Measurements from ENCODE around the gene HSD17B2.
"Not testable (repeated sequence)": the region's sequence is repeated elsewhere in the genome, so short reads cannot be mapped to it uniquely, and the experiment has no call there.

HSD17B2 gene

DNA sequence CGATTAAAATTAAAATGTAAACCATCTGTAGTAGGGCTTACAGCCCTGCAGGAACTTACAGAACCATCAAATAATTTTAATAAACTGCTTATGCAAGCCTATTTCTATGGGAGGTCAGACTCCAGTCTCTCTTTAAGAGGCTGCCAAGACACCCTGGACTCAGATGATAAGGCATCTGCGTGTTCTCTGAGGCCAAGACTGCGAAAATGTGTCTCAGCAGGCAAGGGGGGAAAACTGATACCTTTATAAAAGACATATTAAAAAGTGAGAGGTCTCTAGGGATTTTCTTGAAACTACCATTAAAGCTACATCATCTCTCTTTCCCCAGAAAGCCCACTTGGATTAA, 102.7 kb downstream of the HSD17B2 start:
- DNase-seq = no peak

- DNase-seq = no peak
Observed at GRCh38 chr16:82138478-82139285, 103.6 kb downstream of the HSD17B2 start.

DNA sequence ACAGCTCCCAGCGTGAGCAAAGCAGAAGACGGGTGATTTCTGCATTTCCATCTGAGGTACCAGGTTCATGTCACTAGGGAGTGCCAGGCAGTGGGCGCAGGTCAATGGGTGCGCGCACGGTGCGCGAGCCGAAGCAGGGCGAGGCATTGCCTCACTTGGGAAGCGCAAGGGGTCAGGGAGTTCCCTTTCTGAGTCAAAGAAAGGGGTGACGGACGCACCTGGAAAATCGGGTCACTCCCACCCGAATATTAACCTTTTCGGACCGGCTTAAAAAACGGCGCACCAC, 104.2 kb downstream of the HSD17B2 start:
- DNase-seq = not testable (repeated sequence)

GRCh38 chr16:82146556-82146955, 111.5 kb downstream of the HSD17B2 start:
- no peak for DNase-seq

DNA sequence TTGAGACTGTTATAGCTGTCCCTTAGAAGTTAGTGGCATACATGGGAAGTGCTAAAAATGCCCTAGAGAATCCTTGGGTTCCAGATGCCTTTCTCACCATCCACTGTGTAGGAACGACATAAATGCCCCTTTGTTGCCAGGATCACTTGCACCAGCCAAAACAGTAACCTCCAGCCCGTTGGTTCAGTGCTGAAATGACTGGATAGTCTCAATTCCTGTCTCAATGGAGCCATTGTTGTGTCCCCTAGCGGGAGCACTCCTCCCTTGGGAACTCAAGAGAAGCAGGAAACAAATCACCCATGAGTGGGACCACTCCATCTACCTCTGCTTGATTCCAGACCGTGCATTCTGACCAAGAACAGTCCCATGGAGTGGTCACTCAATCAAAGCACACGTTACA, 111.9 kb downstream of the HSD17B2 start:
- DNase-seq = no peak

DNA sequence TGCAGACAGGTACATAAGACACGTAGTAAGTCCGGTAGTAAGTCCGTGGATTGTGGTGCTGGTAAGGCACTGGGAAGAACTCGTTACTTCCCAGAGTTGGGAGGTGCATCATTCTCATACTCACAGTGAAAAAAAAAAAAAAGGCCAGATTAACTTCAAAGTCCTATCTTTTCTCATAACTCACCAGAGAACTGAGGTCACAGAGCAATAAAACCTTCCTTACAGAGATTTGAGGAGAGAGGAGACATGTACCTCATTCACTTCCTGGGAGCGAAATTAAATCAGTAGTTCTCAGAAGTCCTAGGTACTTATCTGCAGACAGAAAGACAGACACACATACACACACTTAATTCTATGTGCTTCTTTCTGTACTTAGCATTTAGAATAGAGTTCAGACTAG, 112.5 kb downstream of the HSD17B2 start:
- no peak for DNase-seq
